Type B pancreatic cell (in vitro differentiated cells): ENCODE results near the gene SLC25A34. TPM values are rescaled to one million over a fixed set of nuclear protein-coding genes. Genes with fewer than 3 reads are reported as not detected.
"Not testable (repeated sequence)": the region's sequence is repeated elsewhere in the genome, so short reads cannot be mapped to it uniquely, and the experiment has no call there.

ENCODE experiments used
- DNase-seq: peaks from one replicate; pipeline ENCODE4 v3.0.0; 2021; ENCODE audit warnings: mixed read lengths; ENCODE audit not compliant: unreplicated experiment; ENCODE audit errors: extremely low spot score
- H3K27ac Mint-ChIP-seq: 2 replicates; pipeline ENCODE4 v1.8.0; 2021; ENCODE audit warnings: mild to moderate bottlenecking, mixed read lengths
- H3K27me3 Mint-ChIP-seq: 2 replicates; pipeline ENCODE4 v1.8.0; 2021; ENCODE audit warnings: mixed read lengths
- H3K36me3 Mint-ChIP-seq: 2 replicates; pipeline ENCODE4 v1.8.0; 2021; ENCODE audit warnings: mixed read lengths
- H3K4me1 Mint-ChIP-seq: one replicate; pipeline ENCODE4 v1.8.0; 2021; ENCODE audit warnings: mixed read lengths; ENCODE audit not compliant: unreplicated experiment
- H3K4me3 Mint-ChIP-seq: 2 replicates; pipeline ENCODE4 v1.8.0; 2021; ENCODE audit warnings: mild to moderate bottlenecking, mixed read lengths
- H3K9me3 Mint-ChIP-seq: 2 replicates; pipeline ENCODE4 v1.8.0; 2021; ENCODE audit warnings: mixed read lengths
- total RNA-seq: library from RNA; stranded (reverse); gene quantifications from 2 replicates; pipeline ENCODE4 v1.2.1, GENCODE V29; 2021; ENCODE audit warnings: low replicate concordance
- TF ChIP-seq, protein P1 (sequence below): fragments of 200-600 bp; sonication (generic); conservative IDR thresholded peaks from 2 replicates; pipeline ENCODE4 v1.5.0; 2021; ENCODE audit warnings: antibody characterized with exemption, mild to moderate bottlenecking

Gene SLC25A34
- total RNA-seq, 1 donor from 2014 or later: 3.8 TPM

- no peak for DNase-seq
- Mint-ChIP-seq H3K4me1 (peaks cover 7% of the 10 kb centered on the region), H3K27me3 (no peaks in the 10 kb centered on the region), H3K36me3 (peaks cover 3% of the 10 kb centered on the region), H3K27ac (no peak overlapping the region), H3K9me3 (no peaks in the 10 kb centered on the region), H3K4me3 (no peak overlapping the region)
- TF ChIP-seq, protein P1, sequence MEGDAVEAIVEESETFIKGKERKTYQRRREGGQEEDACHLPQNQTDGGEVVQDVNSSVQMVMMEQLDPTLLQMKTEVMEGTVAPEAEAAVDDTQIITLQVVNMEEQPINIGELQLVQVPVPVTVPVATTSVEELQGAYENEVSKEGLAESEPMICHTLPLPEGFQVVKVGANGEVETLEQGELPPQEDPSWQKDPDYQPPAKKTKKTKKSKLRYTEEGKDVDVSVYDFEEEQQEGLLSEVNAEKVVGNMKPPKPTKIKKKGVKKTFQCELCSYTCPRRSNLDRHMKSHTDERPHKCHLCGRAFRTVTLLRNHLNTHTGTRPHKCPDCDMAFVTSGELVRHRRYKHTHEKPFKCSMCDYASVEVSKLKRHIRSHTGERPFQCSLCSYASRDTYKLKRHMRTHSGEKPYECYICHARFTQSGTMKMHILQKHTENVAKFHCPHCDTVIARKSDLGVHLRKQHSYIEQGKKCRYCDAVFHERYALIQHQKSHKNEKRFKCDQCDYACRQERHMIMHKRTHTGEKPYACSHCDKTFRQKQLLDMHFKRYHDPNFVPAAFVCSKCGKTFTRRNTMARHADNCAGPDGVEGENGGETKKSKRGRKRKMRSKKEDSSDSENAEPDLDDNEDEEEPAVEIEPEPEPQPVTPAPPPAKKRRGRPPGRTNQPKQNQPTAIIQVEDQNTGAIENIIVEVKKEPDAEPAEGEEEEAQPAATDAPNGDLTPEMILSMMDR: no peak
Observed at GRCh38 chr1:15693371-15693770, 42.7 kb upstream of the SLC25A34 start.

- peaks cover 13% of the 10 kb centered on the region for H3K4me1 Mint-ChIP-seq
- peak overlapping the region; percentile 20 for H3K27ac Mint-ChIP-seq
- no peaks in the 10 kb centered on the region for H3K27me3 Mint-ChIP-seq
- TF ChIP-seq, protein P1: no peak
- no peaks in the 10 kb centered on the region for H3K36me3 Mint-ChIP-seq
- no peaks in the 10 kb centered on the region for H3K9me3 Mint-ChIP-seq
- DNase-seq: no peak
- H3K4me3 Mint-ChIP-seq: no peak overlapping the region
Observed at GRCh38 chr1:15696956-15697521, 39.0 kb upstream of the SLC25A34 start.

GRCh38 chr1:15698201-15698600 lies 37.9 kb upstream of the SLC25A34 start:
- peaks cover 17% of the 10 kb centered on the region for H3K4me1 Mint-ChIP-seq
- H3K27me3 Mint-ChIP-seq: no peaks in the 10 kb centered on the region
- no peak for DNase-seq
- no peaks in the 10 kb centered on the region for H3K9me3 Mint-ChIP-seq
- TF ChIP-seq, protein P1: no peak
- no peak overlapping the region for H3K4me3 Mint-ChIP-seq
- H3K36me3 Mint-ChIP-seq: no peaks in the 10 kb centered on the region
- H3K27ac Mint-ChIP-seq: no peak overlapping the region

DNA sequence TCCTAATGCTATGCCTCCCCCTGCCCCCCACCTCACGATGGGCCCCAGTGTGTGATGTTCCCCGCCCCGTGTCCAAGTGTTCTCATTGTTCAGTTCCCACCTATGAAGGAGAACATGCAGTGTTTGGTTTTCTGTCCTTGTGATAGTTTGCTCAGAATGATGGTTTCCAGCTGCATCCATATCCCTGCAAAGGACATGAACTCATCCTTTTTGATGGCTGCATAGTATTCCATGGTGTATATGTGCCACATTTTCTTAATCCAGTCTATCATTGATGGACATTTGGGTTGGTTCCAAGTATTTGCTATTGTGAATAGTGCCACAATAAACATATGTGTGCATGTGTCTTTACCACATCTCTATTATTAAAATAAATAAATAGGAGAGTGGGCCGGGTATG lies 36.7 kb upstream of the SLC25A34 start:
- not testable (repeated sequence) for H3K27ac Mint-ChIP-seq, DNase-seq, H3K4me3 Mint-ChIP-seq, H3K36me3 Mint-ChIP-seq, H3K9me3 Mint-ChIP-seq, H3K27me3 Mint-ChIP-seq
- peaks cover 22% of the 10 kb centered on the region for H3K4me1 Mint-ChIP-seq

DNA sequence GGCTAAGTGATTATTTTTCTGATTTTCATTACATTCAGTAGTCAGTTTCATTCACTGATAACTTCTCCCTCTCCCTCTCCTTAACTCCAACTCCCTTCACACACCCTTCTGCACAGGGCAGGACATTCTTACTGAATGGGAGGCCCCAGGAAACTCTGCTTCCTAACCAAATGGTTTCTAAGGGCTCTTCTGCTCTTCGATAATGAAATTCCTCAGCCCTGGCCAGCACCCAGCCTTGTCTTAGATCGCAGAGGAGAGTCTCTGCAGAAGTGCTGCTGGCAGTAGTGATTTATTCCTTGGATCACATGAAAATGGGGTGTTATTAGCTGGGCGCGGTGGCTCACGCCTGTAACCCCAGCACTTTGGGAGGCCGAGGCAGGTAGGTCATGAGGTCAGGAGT lies 35.5 kb upstream of the SLC25A34 start:
- H3K9me3 Mint-ChIP-seq: no peaks in the 10 kb centered on the region
- H3K36me3 Mint-ChIP-seq: no peaks in the 10 kb centered on the region
- no peaks in the 10 kb centered on the region for H3K27me3 Mint-ChIP-seq
- no peak for DNase-seq
- TF ChIP-seq, protein P1: no peak
- H3K4me1 Mint-ChIP-seq: peaks cover 26% of the 10 kb centered on the region
- H3K4me3 Mint-ChIP-seq: no peak overlapping the region
- no peak overlapping the region for H3K27ac Mint-ChIP-seq

GRCh38 chr1:15701784-15702183 lies 34.3 kb upstream of the SLC25A34 start:
- TF ChIP-seq, protein P1: no peak
- H3K4me3 Mint-ChIP-seq: no peak overlapping the region
- no peaks in the 10 kb centered on the region for H3K9me3 Mint-ChIP-seq
- peaks cover 2% of the 10 kb centered on the region for H3K36me3 Mint-ChIP-seq
- H3K27me3 Mint-ChIP-seq: no peaks in the 10 kb centered on the region
- H3K4me1 Mint-ChIP-seq: peaks cover 27% of the 10 kb centered on the region
- no peak for DNase-seq
- H3K27ac Mint-ChIP-seq: peak overlapping the region; percentile 61
